GM04503 (cell line): ENCODE results near the gene NTN3.
A peak's percentile ranks its signal among the peaks of the same experiment; 100 is the strongest.
"Not testable (repeated sequence)": the region's sequence is repeated elsewhere in the genome, so short reads cannot be mapped to it uniquely, and the experiment has no call there.

Experiments
- DNase-seq: peaks from one replicate; pipeline ENCODE4 v3.0.0-alpha.2; 2012; ENCODE audit warnings: low read depth

The NTN3 gene

DNA sequence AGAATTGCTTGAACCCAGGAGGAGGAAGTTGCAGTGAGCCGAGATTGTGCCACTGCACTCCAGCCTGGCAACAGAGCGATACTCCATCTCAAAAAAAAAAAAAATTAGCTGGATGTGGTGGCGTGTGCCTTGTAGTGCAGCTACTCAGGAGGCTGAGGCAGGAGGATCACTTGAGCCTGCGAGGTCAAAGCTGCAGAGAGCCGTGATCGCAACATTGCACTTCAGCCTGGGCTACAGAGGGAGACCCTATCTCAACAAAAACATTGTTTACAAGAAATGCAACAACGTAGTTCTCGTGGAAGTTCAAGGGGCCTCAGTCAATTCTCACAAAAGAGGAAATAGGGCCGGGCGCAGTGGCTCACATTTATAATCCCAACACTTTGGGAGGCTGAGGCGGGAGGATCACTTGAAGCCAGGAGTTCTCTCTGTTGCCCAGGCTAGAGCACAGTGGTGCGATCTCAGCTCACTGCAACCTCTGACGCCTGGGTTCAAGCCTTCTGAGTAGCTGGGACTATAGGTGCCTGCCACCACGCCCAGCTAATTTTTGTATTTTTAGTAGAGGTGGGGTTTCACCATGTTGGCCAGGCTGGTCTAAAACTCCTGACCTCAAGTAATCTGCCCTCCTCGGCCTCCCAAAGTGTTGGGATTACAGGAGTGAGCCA lies 29.8 kb upstream of the NTN3 start:
- not testable (repeated sequence) for DNase-seq

DNA sequence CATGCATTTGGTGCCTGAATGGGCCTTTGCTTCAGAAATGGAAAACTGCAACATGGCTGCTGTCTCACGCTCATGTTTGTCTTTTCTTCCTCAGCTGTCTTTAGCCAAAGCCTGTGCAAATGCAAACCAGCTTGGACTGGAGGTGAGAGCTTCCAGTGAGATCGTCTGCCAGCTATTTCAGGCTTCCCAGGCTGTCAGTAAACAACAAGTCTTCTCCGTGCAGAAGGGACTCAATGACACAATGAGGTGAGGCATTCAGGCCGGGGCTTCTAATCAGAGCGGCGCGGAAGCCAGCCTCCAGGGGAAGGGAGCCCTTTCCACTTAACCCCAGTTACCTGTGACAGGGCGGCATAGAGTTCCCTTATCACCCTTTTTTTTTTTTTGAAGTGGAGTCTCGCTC lies 27.5 kb upstream of the NTN3 start:
- no peak for DNase-seq

DNA sequence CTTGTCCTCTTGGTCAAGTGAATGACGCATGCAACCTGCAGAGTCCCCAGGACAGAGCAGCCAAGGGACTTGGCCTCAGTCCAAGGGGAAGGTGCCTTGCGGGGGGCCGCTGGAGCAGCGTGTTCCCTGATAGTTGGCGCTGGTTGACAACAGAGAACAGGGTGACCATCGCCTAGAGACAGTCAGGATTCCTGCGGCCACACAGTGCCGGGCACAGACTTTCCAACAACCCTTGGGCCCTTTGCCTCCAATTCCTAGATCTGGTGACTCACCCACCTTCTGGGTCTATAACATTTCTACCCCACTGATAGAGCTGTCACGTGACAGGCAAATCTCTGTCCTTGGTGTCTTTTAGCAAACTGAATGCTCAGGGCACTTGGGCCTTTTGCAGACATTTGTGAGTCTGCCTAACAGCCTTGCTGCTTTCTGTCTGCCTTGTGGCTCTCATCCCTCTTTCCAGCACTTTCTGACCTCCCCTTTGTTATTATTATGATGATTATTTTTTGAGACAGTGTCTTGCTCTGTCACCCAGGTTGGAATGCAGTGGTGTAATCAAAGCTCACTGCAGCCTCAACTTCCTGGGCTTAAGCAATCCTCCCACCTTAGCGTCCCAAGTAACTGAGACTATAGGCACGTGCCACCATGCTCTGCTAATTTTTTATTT lies 23.0 kb upstream of the NTN3 start:
- no peak for DNase-seq

DNA sequence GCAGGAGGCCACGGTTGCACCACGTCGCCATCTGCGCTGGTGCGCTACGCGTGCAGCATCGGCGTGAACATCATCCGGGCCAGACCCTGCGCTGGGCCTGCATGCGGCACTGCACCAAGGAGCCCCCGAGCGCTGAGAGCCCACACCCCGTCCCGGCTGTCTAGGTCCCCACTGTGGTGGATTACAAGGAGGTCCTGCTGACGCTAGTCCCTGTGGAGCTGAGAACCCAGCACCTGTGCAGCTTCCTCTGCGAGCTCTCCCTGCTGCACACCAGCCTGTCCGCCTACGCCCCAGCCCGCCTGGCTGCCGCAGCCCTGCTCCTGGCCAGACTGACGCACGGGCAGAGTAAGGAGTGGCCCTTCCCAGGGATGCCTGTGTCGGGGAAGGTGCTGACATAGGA lies 22.0 kb upstream of the NTN3 start:
- DNase-seq = no peak

DNA sequence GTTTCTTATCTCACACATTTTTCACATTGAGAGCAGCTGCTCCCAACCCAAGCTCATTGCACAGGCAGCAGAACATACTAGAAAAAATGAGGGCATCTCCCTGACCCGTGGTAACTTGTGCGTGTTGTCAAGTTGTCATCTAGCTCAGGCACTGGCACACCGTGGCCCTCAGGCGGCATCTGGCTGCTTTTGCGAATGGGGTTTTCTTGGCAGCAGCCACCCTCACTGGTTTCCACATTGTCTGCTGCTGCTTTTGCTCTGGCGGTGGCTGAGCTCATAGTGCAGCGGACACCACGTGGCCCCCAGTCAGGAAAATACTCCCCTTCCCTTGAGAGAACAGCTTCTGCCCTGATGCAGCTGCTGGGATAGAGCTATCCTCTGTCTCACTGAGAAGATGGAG lies 20.6 kb upstream of the NTN3 start:
- DNase-seq = no peak

DNA sequence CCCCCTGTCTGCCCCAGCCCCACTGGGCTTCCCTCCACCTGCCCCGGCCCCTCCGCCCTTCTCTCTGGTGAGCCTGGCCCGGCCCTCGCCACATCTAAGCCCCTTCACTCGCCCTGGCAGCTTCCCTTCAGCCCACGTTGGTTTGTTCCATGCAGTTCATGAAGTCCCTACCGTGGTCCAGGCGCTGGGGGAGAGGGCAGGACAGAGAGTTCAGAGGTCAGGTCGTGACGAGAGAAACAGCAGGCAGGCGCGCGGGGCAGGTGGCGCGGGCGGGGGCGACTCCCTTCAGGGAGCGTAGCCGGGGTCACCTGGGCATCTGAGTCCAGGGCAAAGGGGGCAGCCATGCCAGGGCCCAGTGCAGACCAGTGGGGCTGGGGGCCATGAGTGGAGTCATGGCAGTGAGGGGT lies 20.1 kb upstream of the NTN3 start:
- no peak for DNase-seq

DNA sequence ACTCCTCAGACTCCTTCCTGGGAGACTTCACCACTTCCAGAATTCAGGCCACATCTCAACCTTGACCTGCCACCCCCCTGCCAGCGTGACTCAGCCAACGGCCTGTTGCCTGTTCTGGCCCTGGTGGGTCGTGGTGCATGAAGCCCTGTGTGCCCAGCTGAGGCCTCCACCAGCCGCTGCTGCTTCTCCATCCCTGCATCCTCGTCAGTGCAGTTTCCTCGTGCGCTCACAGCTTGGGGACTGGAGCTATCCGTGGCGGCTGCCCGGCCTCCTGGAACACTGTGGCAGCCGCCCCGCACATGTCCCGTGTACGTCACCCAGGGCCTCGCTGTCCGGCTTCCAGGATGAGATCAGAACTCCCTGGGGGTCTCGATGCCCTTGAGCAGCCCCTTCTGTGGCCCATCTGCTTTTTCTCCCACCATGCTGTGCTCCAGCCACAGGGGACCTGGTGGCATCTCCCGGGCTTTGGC lies 19.2 kb upstream of the NTN3 start:
- DNase-seq = no peak

DNA sequence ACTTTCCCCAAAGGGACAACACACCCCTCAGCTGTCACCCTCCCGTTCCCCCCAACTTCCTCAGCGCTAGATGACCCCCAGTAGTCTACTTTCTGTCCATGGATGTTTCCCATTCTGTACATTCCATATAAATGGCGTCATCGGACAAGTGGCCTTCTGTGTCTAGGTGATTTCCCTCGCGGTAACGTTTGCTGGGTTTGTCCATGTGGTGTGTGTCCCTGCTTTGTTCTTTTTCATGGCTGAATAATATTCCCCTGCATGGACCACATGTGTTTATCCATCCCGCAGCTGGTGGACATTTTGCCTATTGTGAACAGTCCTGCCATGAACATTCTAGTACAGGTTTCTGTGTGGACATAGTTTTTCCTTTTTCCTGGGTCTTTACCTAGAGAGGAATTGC lies 18.4 kb upstream of the NTN3 start:
- no peak for DNase-seq

DNA sequence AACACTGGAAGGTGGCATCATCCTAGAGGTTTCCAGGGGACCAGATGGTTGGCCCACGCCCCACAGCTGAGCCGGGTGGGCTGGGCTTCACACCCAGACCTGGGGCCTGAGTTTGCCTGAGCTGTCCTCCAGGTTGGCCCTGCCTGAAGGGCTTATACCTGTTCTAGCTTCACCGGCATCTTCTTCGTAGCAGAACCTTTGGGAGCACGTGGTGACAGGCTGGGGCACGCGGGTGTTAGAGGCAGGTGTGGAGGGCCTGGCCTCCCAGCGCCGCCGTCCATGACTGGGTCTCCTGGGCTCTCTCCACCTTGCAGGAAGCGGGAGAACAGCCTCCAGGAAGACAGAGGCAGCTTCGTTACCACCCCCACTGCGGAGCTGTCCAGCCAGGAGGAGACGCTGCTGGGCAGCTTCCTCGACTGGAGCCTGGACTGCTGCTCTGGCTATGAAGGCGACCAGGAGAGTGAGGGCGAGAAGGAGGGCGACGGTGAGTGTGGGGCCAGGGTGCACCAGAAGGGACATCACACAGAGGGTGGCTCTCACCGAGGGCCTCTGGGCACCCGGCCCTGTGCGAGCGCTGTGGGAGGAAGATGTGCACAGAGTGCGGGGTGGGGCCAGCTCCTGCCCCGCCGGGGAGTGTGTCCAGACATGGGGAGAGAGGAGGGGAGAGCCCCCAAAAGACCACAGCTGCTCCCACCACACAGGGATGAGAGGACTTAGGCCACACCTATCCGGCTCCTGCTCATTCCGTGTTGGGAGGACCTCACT lies 15.8 kb upstream of the NTN3 start:
- DNase-seq = no peak

DNA sequence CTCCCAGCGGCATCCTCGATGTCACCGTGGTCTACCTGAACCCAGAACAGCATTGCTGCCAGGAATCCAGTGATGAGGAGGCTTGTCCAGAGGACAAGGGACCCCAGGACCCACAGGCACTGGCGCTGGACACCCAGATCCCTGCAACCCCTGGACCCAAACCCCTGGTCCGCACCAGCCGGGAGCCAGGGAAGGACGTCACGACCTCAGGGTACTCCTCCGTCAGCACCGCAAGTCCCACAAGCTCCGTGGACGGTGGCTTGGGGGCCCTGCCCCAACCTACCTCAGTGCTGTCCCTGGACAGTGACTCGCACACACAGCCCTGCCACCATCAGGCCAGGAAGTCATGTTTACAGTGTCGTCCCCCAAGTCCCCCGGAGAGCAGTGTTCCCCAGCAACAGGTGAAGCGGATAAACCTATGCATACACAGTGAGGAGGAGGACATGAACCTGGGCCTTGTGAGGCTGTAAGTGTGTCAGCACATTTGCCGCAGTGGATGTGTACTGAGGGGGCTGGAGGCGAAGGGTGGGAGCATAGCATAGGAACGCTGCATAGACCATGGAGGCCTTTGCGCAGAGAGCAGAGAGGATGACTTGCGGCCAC lies 14.4 kb upstream of the NTN3 start:
- no peak for DNase-seq

DNA sequence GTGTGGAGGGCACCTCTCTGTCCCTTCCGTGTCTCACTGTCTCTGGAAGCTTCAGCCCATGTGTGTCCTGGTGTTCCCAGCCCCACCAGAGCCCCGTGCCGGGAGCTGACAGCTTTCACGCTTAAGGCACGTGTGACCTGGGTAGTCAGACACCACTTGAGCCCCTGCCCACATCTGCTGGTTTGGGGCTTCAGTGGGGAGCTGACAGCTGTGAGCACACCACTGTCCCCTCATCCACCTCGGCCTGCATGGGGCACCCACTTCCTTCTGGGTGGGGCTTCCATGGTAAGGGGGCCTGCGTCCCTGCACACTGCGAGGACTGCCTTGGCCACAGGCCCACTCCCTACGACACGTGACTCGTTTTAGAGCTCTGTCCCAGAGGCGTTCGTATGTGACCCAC lies 13.8 kb upstream of the NTN3 start:
- DNase-seq = no peak

DNA sequence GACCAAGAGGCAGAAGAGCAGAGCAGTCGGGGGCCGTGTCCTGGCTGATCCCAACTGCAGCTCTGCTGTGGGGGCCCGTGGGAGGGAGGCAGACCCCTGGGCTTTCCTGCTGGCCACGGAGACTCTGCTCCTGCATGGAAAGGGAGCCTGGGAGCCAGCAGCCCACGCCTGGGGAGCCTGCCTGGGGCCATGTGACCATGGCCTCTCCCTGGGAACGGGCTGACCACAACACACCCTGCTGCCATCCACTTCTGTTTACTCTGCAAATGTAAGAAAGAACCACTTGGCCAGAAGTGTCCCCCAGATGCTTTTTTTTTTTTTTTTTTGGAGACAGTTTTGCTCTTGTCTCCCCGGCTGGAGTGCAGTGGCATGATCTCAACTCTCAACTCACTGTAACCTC lies 13.2 kb upstream of the NTN3 start:
- no peak for DNase-seq

DNA sequence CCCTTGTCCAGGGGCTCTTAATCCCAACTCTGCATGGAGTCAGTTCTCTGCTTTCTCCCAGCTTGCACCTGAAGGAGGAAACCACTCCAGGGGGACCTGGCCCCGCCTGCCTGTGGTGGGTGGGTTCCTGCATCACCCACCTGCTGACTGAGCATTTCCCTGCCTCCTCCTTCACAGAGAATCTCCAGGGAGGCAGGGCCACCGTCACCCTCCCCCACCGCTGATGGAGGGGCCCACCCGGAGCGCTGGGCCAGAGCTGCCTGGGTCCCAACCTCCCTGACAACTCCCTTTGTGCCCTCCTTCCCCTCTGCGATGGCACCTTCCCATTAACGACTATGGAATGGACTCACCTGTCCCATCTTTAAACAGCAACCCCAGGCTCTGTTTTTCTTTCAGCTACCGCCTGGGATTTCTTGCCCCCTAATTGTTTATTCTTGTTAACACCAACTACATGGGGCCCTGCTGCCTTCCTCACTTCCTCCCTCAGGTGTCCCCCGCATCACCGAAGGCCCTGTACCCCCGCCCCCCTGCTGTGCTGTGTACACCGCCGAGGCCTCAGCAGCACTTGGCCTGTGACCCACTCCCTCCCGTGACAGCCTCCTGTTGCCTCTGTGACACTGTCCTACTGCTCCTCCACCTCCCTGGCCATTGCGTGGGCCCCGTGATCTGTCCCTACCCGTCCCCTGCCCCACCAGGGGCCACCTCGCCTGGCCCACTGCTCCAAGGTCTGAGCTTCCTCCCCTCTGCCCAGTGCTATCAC lies 12.0 kb upstream of the NTN3 start:
- DNase-seq = no peak

DNA sequence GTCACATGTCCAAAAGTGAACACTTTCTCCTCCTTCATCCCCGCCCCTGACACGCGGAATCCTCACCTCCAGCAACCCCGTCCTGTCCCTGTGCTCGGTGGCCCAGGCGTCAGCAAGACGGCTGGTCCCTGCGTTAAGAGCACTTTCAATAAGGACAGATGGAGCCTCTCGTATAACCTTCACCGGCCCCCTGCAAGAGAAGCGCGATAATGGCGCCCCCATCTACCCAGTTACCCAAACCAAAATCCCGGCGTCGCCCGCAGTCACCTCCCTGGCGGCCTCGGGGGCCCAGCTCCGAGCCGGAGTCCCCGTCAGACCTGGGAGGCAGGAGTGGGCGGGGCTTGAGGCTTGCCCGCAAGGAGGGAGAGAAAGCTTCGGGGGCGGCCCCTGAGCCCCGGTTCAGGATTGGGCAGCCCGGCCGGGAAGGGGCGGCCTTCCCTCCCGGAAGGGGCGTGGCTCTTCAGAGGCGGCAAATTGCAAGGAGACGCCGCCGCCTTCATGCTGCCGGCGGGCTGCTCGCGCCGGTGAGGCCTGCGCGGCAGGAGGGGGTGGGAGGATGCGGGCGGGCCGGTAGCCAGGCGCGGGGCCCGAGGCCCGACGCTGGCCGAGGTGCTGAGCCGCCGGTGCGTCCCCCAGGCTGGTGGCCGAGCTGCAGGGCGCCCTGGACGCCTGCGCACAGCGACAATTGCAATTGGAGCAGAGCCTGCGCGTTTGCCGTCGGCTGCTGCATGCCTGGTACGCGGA lies 11.3 kb upstream of the NTN3 start, which contains the start of gene TEDC2:
Gene TEDC2, plus strand, starts transcription at position 463 of the 744 bp plus-strand sequence. Its CDS starts 36 bp downstream, at position 499.
- peak; percentile 46 for DNase-seq

DNA sequence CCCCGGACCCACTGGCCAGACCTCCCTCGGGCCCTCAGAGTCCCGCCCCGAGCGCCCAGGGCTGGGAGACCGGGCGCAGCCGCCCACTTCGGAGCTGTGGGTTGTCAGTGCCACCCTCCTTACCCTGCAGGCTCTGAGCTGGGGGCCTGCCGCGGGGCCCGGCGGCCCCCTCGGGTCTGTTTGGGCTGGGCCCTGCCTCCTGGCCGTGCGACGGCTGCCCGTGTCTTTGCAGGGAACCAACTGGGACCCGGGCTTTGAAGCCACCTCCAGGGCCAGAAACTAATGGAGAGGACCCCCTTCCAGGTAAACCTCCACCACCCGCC lies 10.7 kb upstream of the NTN3 start:
- DNase-seq = no peak

DNA sequence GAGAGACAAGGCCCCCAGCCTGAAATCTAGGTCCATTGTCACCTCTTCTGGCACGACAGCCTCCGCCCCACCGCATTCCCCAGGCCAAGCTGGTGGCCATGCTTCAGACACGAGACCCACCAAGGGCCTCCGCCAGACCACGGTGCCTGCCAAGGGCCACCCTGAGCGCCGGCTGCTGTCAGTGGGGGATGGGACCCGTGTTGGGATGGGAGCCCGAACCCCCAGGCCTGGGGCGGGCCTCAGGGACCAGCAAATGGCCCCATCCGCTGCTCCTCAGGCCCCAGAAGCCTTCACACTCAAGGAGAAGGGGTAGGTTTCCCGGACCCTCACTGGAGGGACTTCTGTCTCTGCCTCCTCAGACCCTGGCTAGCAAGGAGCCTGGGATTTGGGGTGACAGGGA lies 10.2 kb upstream of the NTN3 start:
- DNase-seq = no peak

DNA sequence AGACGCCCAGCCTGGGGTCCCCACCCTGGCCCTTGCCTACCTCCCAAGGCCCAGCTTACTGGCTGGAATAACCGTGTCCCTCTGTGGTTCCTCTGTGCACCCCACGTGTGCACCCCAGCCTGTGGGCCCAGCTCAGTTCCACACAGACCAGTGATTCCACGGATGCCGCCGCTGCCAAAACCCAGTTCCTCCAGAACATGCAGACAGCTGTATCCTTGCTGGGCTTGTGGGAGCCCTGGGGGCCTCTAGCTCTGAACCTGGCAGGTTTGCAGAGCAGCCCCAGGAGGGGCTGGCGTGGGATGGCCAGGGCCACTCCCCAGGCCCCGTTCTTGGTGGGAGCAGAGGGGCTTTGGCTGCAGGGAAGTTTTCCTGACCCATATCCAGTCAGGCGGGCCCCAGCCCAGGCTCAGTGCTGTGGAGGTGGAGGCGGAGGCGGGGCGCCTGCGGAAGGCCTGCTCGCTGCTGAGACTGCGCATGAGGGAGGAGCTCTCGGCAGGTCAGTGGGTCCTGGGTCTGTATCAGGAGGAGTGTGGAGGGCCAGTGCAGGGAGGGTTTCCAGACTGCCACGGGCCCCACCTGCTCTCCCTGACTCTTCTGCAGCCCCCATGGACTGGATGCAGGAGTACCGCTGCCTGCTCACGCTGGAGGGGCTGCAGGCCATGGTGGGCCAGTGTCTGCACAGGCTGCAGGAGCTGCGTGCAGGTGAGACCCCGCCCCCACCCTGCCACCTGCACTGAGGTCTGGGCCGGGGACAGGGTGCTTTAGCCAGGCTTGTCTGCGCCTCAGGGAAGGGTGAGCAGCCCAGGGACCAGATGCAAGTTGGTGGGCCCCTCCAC lies 8.8 kb upstream of the NTN3 start:
- DNase-seq = no peak

DNA sequence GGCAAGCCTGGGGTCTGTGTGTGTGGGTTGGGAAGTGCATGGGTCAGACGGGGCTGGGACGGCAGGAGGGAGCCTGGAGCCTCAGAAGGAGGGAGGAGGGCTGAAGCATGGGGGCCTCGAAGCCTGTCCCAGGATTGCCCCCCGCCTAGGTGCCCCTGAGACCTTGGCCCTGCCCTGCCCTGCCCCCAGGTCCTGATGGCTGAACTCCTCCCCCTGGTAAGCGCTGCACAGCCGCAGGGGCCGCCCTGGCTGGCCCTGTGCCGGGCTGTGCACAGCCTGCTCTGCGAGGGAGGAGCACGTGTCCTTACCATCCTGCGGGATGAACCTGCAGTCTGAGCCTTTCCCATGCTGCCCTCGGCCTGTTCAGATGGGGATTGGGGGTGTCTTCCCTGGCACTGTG lies 6.8 kb upstream of the NTN3 start:
- no peak for DNase-seq

DNA sequence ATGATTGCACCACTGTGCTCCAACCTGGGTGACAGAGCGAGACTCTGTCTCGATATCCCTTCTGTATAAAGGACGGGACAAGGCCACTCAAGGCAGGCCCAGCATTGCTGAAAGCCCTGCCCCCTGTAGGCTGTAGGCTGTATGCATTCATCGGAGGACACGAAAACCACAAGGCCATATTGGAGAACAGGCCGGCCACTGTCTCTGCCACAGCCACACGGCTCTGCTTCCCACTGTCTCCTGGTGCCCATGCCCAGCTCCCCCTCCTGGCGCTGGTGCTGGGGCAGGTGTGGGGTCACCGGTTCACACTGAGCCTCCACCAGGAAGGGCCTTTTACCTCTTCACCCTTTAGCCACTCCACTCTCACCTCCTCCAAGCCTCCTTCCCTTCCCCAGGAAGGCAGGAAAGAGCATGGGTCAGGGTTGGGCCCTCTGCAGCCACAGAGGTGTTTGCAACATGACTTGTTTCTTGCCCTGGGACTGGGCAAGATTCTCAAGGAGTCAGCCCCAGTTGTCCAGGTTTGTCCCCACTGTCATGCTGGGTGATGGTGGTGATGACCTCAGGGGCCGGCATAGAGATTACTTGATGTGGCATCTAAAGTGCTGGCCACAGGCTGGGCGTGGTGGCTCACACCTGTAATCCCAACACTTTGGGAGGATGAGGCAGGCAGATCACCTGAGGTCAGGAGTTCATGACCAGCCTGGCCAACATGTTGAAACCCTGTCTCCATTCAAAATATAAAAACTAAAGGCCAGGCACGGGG lies 5.3 kb upstream of the NTN3 start:
- no peak for DNase-seq
